PC-3 (cell line): Measurements from ENCODE around the gene TRMT10C. TPM values are rescaled to one million over a fixed set of nuclear protein-coding genes. Genes with fewer than 3 reads are reported as not detected.
"Not testable (repeated sequence)": the region's sequence is repeated elsewhere in the genome, so short reads cannot be mapped to it uniquely, and the experiment has no call there.

Source experiments
- ATAC-seq: fragments of 200-7000 bp; cut with Tn5 transposase; 2 replicates; pipeline ENCODE4 v1.9.1; 2020; ENCODE audit warnings: mild to moderate bottlenecking, moderate library complexity
- BruUV-seq: library from RNA; stranded (reverse); fragments of 400-500 nt; replicated peaks from 2 replicates; lab custom pipeline; 2021; lab: Mats Ljungman, UMichigan
- CTCF ChIA-PET: fragments of 300-600 bp; sonication (Branson Sonifier 250); formaldehyde crosslinking; loops from one replicate; lab custom pipeline; 2022; ENCODE audit warnings: antibody characterized with exemption; lab: Charles Lee
- POLR2A ChIA-PET: fragments of 300-600 bp; sonication (Branson Sonifier 250); formaldehyde crosslinking; loops from one replicate; lab custom pipeline; 2022; ENCODE audit warnings: antibody characterized with exemption; ENCODE audit not compliant: unreplicated experiment; lab: Charles Lee
- DNase-seq: peaks from one replicate; pipeline ENCODE4 v3.0.0-alpha.2; 2015
- H2AFZ ChIP-seq: fragments of 300-600 bp; sonication (generic); 2 replicates; pipeline ENCODE4 v1.6.0; 2016; ENCODE audit warnings: antibody characterized with exemption, low read length
- H3F3A ChIP-seq: fragments of 300-600 bp; sonication (generic); one replicate; pipeline ENCODE4 v1.6.0; 2017; ENCODE audit warnings: antibody characterized with exemption, low read length, control low read depth, mild to moderate bottlenecking; ENCODE audit not compliant: unreplicated experiment
- H3K27ac ChIP-seq: fragments of 300-600 bp; sonication (generic); 2 replicates; pipeline ENCODE4 v1.5.1; 2016; ENCODE audit warnings: mild to moderate bottlenecking, low read length
- H3K27me3 ChIP-seq: fragments of 300-600 bp; sonication (generic); 2 replicates; pipeline ENCODE4 v1.6.1; 2016; ENCODE audit warnings: low read length, mixed read lengths
- H3K36me3 ChIP-seq: fragments of 300-600 bp; sonication (generic); 2 replicates; pipeline ENCODE4 v1.6.1; 2016; ENCODE audit warnings: low read depth, mixed run types, low read length, mixed read lengths
- H3K4me1 ChIP-seq: fragments of 300-600 bp; sonication (generic); 2 replicates; pipeline ENCODE4 v1.5.1; 2016; ENCODE audit warnings: low read length; ENCODE audit not compliant: insufficient read depth
- H3K4me2 ChIP-seq: fragments of 300-600 bp; sonication (generic); 2 replicates; pipeline ENCODE4 v1.6.0; 2016; ENCODE audit warnings: low read length
- H3K4me3 ChIP-seq: fragments of 300-600 bp; sonication (generic); 2 replicates; pipeline ENCODE4 v1.5.1; 2016; ENCODE audit warnings: mild to moderate bottlenecking, low read length, mixed read lengths
- H3K79me2 ChIP-seq: fragments of 300-600 bp; sonication (generic); 2 replicates; pipeline ENCODE4 v1.6.1; 2017; ENCODE audit warnings: low read length, mixed read lengths
- H3K9ac ChIP-seq: fragments of 300-600 bp; sonication (generic); 2 replicates; pipeline ENCODE4 v1.6.0; 2016; ENCODE audit warnings: mild to moderate bottlenecking, low read length
- H3K9me2 ChIP-seq: fragments of 300-600 bp; sonication (generic); replicated peaks from 2 replicates; pipeline ENCODE4 v1.6.1; 2016; ENCODE audit warnings: mixed run types, low read length, mixed read lengths
- H3K9me3 ChIP-seq: fragments of 300-600 bp; sonication (generic); 2 replicates; pipeline ENCODE4 v1.6.1; 2016; ENCODE audit warnings: low read length, mixed read lengths
- H4K20me1 ChIP-seq: fragments of 300-600 bp; sonication (generic); 2 replicates; pipeline ENCODE4 v1.6.1; 2016; ENCODE audit warnings: low read length, mixed read lengths
- EZH2 ChIP-seq: fragments of 300-600 bp; sonication (generic); IDR thresholded peaks from one replicate; pipeline ENCODE4 v1.6.1; 2017; ENCODE audit warnings: antibody characterized with exemption, mild to moderate bottlenecking, low read length; ENCODE audit not compliant: unreplicated experiment
- EZH2phosphoT487 ChIP-seq: fragments of 300-600 bp; sonication (generic); IDR thresholded peaks from 2 replicates; pipeline ENCODE4 v1.6.1; 2018; ENCODE audit warnings: mild to moderate bottlenecking, antibody characterized with exemption, low read length, borderline replicate concordance
- intact Hi-C: fragments of 100-400 bp; cut with micrococcal nuclease; formaldehyde crosslinking; loops from 2 replicates; pipeline ENCODE4 v1.9.0; 2023
- total RNA-seq: library from RNA; depleted of rRNA; stranded (reverse); fragments of >200 nt; gene quantifications from 2 replicates; pipeline ENCODE4 v1.2.3, GENCODE V29; 2014
- TF ChIP-seq, protein P1 (sequence below): fragments of 300-600 bp; sonication (generic); conservative IDR thresholded peaks from 2 replicates; pipeline ENCODE4 v1.5.1; 2017; ENCODE audit warnings: antibody characterized with exemption, low read depth, mild to moderate bottlenecking, low read length

Gene TRMT10C
- total RNA-seq, 1 experiment from 2014 or later = 35.2 TPM

DNA sequence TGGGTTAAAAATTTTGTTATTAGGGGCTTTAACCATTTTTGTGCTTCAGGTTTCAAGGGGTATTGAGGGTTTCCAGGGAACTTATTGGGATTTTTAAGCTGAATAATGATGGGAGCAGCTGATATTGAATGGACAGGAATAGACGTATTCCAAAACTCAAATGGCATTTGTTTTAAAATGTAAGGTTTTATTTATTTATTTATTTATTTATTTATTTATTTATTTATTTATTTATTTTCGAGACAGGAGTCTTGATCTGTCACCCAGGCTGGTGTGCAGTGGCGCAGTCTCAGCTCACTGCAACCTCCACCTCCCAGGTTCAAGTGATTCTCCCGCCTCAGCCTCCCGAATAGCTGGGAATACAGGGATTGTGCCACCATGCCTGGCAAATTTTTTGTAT is 26.4 kb upstream of the TRMT10C start:
- intact Hi-C loops = no loop called here
- Histone ChIP-seq H3K36me3 (no peaks in the 10 kb centered on the region), H3K27ac (no peak overlapping the region), H3F3A (no peaks in the 10 kb centered on the region), H2AFZ (no peak overlapping the region), H4K20me1 (no peaks in the 10 kb centered on the region), H3K27me3 (no peaks in the 10 kb centered on the region), H3K9ac (no peak overlapping the region), H3K4me3 (no peak overlapping the region), H3K4me2 (no peak overlapping the region), H3K9me2 (no peaks in the 10 kb centered on the region), H3K4me1 (no peaks in the 10 kb centered on the region), H3K9me3 (no peaks in the 10 kb centered on the region), H3K79me2 (no peaks in the 10 kb centered on the region)
- ATAC-seq = no peak
- CTCF ChIA-PET = no interaction called here
- POLR2A ChIA-PET = no interaction called here
- TF ChIP-seq EZH2phosphoT487 (no peak), EZH2 (no peak)
- TF ChIP-seq, protein P1, sequence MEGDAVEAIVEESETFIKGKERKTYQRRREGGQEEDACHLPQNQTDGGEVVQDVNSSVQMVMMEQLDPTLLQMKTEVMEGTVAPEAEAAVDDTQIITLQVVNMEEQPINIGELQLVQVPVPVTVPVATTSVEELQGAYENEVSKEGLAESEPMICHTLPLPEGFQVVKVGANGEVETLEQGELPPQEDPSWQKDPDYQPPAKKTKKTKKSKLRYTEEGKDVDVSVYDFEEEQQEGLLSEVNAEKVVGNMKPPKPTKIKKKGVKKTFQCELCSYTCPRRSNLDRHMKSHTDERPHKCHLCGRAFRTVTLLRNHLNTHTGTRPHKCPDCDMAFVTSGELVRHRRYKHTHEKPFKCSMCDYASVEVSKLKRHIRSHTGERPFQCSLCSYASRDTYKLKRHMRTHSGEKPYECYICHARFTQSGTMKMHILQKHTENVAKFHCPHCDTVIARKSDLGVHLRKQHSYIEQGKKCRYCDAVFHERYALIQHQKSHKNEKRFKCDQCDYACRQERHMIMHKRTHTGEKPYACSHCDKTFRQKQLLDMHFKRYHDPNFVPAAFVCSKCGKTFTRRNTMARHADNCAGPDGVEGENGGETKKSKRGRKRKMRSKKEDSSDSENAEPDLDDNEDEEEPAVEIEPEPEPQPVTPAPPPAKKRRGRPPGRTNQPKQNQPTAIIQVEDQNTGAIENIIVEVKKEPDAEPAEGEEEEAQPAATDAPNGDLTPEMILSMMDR = no peak
- no TSS peak for BruUV-seq
- no peak for DNase-seq

DNA sequence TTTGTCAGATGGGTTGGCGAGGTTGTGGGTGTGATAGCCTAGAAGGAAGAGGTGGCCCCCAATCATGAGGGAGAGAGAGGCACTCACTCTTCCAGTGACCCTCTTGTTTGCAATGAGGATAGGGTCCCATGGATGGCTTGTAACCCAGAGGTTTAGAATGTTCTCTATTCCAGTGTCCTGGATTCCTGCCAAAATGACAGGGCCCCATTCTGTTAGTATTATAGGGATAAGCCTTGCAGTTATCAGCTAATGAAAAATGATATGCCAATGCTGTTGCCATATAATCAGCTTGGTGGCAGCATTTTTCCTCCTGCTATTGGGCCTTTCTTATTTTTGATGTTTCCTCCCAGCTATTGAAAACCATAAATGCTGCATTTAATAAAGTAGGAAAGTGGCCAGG is 25.4 kb upstream of the TRMT10C start:
- no peak overlapping the region for H3K9ac ChIP-seq
- no peak overlapping the region for H3K4me3 ChIP-seq
- H3K27ac ChIP-seq = no peak overlapping the region
- no TSS peak for BruUV-seq
- no peaks in the 10 kb centered on the region for H3K9me2 ChIP-seq
- POLR2A ChIA-PET = no interaction called here
- ATAC-seq (no peak), DNase-seq (no peak)
- no peak overlapping the region for H3K4me2 ChIP-seq
- CTCF ChIA-PET = no interaction called here
- H3K27me3 ChIP-seq = no peaks in the 10 kb centered on the region
- no peak overlapping the region for H2AFZ ChIP-seq
- no peaks in the 10 kb centered on the region for H3K4me1 ChIP-seq
- intact Hi-C loops = no loop called here
- H3K79me2 ChIP-seq = no peaks in the 10 kb centered on the region
- no peaks in the 10 kb centered on the region for H3F3A ChIP-seq
- H4K20me1 ChIP-seq = no peaks in the 10 kb centered on the region
- H3K36me3 ChIP-seq = no peaks in the 10 kb centered on the region
- TF ChIP-seq EZH2 (no peak), EZH2phosphoT487 (no peak)
- TF ChIP-seq, protein P1 = no peak
- H3K9me3 ChIP-seq = no peaks in the 10 kb centered on the region

DNA sequence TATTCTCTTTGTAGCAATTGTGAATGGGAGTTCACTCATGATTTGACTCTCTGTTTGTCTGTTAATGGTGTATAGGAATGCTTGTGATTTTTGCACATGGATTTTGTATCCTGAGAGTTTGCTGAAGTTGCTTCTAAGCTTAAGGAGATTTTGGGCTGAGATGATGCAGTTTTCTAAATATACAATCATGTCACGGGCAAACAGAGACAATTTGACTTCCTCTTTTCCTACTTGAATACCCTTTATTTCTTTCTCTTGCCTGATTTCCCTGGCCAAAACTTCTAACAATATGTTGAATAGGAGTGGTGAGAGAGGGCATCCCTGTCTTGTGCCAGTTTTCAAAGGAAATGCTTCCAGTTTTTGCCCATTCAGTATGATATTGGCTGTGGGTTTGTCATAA is 24.7 kb upstream of the TRMT10C start:
- H3K27me3 ChIP-seq, H4K20me1 ChIP-seq, BruUV-seq, H2AFZ ChIP-seq, H3K9ac ChIP-seq, H3K9me2 ChIP-seq, H3K79me2 ChIP-seq, intact Hi-C loops, POLR2A ChIA-PET, H3F3A ChIP-seq, H3K4me1 ChIP-seq, ATAC-seq, DNase-seq, H3K4me3 ChIP-seq, H3K27ac ChIP-seq, H3K9me3 ChIP-seq, H3K36me3 ChIP-seq, CTCF ChIA-PET, H3K4me2 ChIP-seq: not testable (repeated sequence)
